ENCODE results near the gene GPR141. TPM values are rescaled to one million over a fixed set of nuclear protein-coding genes. Genes with fewer than 3 reads are reported as not detected.
"Not testable (repeated sequence)": the region's sequence is repeated elsewhere in the genome, so short reads cannot be mapped to it uniquely, and the experiment has no call there.

GPR141 gene
- total and polyA plus RNA-seq, 9 of the 15 experiments (the other 6 are each of a cell fraction or from before 2014, with no cell fraction given): not detected

DNA sequence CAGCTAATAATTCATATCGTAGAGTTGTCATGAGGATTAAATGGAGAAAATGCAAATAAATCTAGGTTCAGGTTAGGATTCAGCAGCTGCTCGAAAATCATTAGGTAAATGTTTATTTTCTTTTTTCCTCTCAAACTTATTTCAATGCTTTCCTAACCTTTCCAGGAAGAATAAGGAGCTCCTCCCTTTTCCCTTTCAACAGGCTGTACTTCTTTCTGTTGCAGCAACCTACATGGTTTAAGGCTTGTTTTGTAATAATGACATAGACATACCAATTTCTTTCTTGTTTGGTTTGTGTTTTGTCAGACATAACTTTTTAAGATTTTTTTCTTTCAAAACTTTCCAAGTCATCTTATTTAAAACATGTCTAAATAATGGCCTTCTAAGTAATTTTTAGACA lies 18.2 kb downstream of the GPR141 start:
- TF ChIP-seq DEAF1 (CRISPR knock-in tag; IDR thresholded peaks at IDR 0.05): no peak
- no peak for DNase-seq (ENCODE audit: extremely low read depth in 1 of 4, low spot score in 3 of 4)
- intact Hi-C loops (cut with micrococcal nuclease) (no loop called here), in situ Hi-C loops (cut with MboI) (no loop called here)
- no peaks in the 10 kb centered on the region for H3K79me2 ChIP-seq (ENCODE audit: control insufficient read depth, insufficient read depth, low read length)
- H3K9ac ChIP-seq (ENCODE audit: insufficient read depth in 1 of 2, low read depth in 2 of 2, low read length in 2 of 2): no peak overlapping the region
- 0% methylated on average over 2 of the region's 2 CpGs for WGBS (ENCODE audit: insufficient coverage, low coverage, missing lambda C conversion rate)
- FAIRE-seq: no peak
- H3K9me3 ChIP-seq (replicated peaks; ENCODE audit: control insufficient read depth, insufficient read depth, low read depth, low read length): no peaks in the 10 kb centered on the region
- CTCF ChIA-PET (ENCODE audit: low intra/inter-chr PET ratio): no interaction called here
- no peak overlapping the region for H3K4me2 ChIP-seq (ENCODE audit: insufficient read depth, low read length)
- H2AFZ ChIP-seq (ENCODE audit: low read depth, low read length): no peak overlapping the region
- H3K4me1 ChIP-seq (replicated peaks in 1 of 2; ENCODE audit: control insufficient read depth in 2 of 2, insufficient read depth in 2 of 2, low read length in 2 of 2): no peaks in the 10 kb centered on the region
- no peaks in the 10 kb centered on the region for H3K27me3 ChIP-seq (ENCODE audit: control insufficient read depth in 2 of 2, insufficient read depth in 2 of 2, low read length in 2 of 2)
- POLR2A ChIA-PET: no interaction called here
- H3K9me1 ChIP-seq (ENCODE audit: control insufficient read depth, insufficient read depth, low read length): no peaks in the 10 kb centered on the region
- H3K27ac ChIP-seq (ENCODE audit: extremely low read depth, low read depth, low read length): no peak overlapping the region
- BruUV-seq (replicated peaks): no TSS peak
- H3K36me3 ChIP-seq (ENCODE audit: control insufficient read depth, insufficient read depth, low read length): no peaks in the 10 kb centered on the region
- no peaks in the 10 kb centered on the region for H4K20me1 ChIP-seq (replicated peaks; ENCODE audit: control insufficient read depth, insufficient read depth, low read length)
- ATAC-seq: no peak
- H3K4me3 ChIP-seq: no peak overlapping the region

DNA sequence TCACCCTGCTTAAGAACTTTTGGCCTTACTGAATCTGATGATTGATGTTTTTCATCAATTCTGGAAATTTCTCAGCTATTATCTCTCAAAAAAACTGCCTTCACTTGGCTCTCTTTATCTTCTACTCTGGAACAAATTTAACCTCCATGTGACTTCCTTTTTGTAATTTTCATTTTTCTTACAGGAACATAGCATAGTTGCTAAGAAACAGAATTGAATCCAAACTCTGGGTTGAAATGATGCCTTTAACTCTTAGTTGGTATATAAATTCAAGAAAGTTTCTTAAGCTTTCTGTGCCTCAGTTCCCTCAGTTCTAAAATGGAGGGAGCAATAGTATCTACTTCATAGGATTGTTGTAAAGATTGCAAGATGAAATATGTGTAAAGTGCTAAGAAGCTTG lies 19.8 kb downstream of the GPR141 start:
- Histone ChIP-seq H3K9me3 (replicated peaks; ENCODE audit: control insufficient read depth, insufficient read depth, low read depth, low read length) (no peaks in the 10 kb centered on the region), H3K4me1 (replicated peaks in 1 of 2; ENCODE audit: control insufficient read depth in 2 of 2, insufficient read depth in 2 of 2, low read length in 2 of 2) (no peaks in the 10 kb centered on the region; a peak in 1 of 5 replicates), H3K9me1 (ENCODE audit: control insufficient read depth, insufficient read depth, low read length) (no peaks in the 10 kb centered on the region), H2AFZ (ENCODE audit: low read depth, low read length) (no peak overlapping the region), H3K27ac (ENCODE audit: extremely low read depth, low read depth, low read length) (no peak overlapping the region), H3K4me3 (no peak overlapping the region), H4K20me1 (replicated peaks; ENCODE audit: control insufficient read depth, insufficient read depth, low read length) (no peaks in the 10 kb centered on the region), H3K9ac (ENCODE audit: insufficient read depth in 1 of 2, low read depth in 2 of 2, low read length in 2 of 2) (no peak overlapping the region), H3K4me2 (ENCODE audit: insufficient read depth, low read length) (no peak overlapping the region), H3K79me2 (ENCODE audit: control insufficient read depth, insufficient read depth, low read length) (no peaks in the 10 kb centered on the region), H3K27me3 (ENCODE audit: control insufficient read depth in 2 of 2, insufficient read depth in 2 of 2, low read length in 2 of 2) (no peaks in the 10 kb centered on the region), H3K36me3 (ENCODE audit: control insufficient read depth, insufficient read depth, low read length) (no peaks in the 10 kb centered on the region)
- in situ Hi-C loops (cut with MboI) (no loop called here), intact Hi-C loops (cut with micrococcal nuclease) (no loop called here)
- ChIA-PET CTCF (ENCODE audit: low intra/inter-chr PET ratio) (no interaction called here), POLR2A (interaction anchor here (1.0 kb wide), 1 partner anchor 16 kb away, joined by 3 read pairs; no protein-coding TSS in a partner anchor)
- TF ChIP-seq ZNF395 (CRISPR knock-in tag; IDR thresholded peaks at IDR 0.05): no peak
- FAIRE-seq (no peak), DNase-seq (ENCODE audit: extremely low read depth in 1 of 4, low spot score in 3 of 4) (no peak), ATAC-seq (no peak)
- no TSS peak for BruUV-seq (replicated peaks)

- in situ Hi-C loops (cut with MboI); FAIRE-seq; intact Hi-C loops (cut with micrococcal nuclease): not testable (repeated sequence)
Observed at GRCh38 chr7:37704328-37704833, 20.8 kb downstream of the GPR141 start.

More at GRCh38 chr7:37704328-37704833, 20.8 kb downstream of the GPR141 start:
- H3K4me3 ChIP-seq; H3K9me1 ChIP-seq (ENCODE audit: control insufficient read depth, insufficient read depth, low read length); DNase-seq (ENCODE audit: extremely low read depth in 1 of 4, low spot score in 3 of 4); CTCF ChIA-PET (ENCODE audit: low intra/inter-chr PET ratio); H4K20me1 ChIP-seq (replicated peaks; ENCODE audit: control insufficient read depth, insufficient read depth, low read length); H3K9me3 ChIP-seq (replicated peaks; ENCODE audit: control insufficient read depth, insufficient read depth, low read depth, low read length); H3K4me2 ChIP-seq (ENCODE audit: insufficient read depth, low read length); BruUV-seq (replicated peaks); H3K79me2 ChIP-seq (ENCODE audit: control insufficient read depth, insufficient read depth, low read length); H3K27ac ChIP-seq (ENCODE audit: extremely low read depth, low read depth, low read length); ATAC-seq; H3K27me3 ChIP-seq (ENCODE audit: control insufficient read depth in 2 of 2, insufficient read depth in 2 of 2, low read length in 2 of 2); H2AFZ ChIP-seq (ENCODE audit: low read depth, low read length); H3K9ac ChIP-seq (ENCODE audit: insufficient read depth in 1 of 2, low read depth in 2 of 2, low read length in 2 of 2); H3K36me3 ChIP-seq (ENCODE audit: control insufficient read depth, insufficient read depth, low read length); H3K4me1 ChIP-seq (replicated peaks in 1 of 2; ENCODE audit: control insufficient read depth in 2 of 2, insufficient read depth in 2 of 2, low read length in 2 of 2): not testable (repeated sequence)
- WGBS (ENCODE audit: insufficient coverage, low coverage, missing lambda C conversion rate): 2% methylated on average over 4 of the region's 4 CpGs
- POLR2A ChIA-PET: interaction anchor here (0.8 to 1.0 kb wide), 2 partner anchors 15 to 61 kb away, joined by 3 to 4 read pairs; no protein-coding TSS in a partner anchor

Data from K562 (cell line).